ENCODE results near the gene MGLL.

DNA sequence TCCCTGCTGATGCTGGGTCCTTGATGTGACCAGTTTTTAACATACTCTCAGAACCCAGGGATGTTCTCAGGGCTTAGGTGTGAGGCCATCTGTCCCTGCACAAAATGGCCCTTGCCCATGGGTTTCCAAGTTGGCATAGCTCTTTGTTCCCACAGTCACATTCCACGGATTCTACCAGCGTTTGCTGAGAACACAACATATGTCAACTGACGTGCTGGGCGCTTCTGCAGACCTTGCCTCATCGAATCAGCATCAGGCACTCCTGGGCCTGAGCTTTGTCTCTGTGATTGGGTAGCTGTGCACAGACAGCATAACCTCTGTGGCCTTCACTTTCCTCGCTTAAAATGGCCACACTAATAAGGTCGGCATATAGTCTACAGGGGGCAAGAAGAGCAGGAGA lies 69.0 kb downstream of the MGLL start:
- TF ChIP-seq, protein P1, sequence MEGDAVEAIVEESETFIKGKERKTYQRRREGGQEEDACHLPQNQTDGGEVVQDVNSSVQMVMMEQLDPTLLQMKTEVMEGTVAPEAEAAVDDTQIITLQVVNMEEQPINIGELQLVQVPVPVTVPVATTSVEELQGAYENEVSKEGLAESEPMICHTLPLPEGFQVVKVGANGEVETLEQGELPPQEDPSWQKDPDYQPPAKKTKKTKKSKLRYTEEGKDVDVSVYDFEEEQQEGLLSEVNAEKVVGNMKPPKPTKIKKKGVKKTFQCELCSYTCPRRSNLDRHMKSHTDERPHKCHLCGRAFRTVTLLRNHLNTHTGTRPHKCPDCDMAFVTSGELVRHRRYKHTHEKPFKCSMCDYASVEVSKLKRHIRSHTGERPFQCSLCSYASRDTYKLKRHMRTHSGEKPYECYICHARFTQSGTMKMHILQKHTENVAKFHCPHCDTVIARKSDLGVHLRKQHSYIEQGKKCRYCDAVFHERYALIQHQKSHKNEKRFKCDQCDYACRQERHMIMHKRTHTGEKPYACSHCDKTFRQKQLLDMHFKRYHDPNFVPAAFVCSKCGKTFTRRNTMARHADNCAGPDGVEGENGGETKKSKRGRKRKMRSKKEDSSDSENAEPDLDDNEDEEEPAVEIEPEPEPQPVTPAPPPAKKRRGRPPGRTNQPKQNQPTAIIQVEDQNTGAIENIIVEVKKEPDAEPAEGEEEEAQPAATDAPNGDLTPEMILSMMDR (IDR thresholded peaks at IDR 0.05): no peak
- TF ChIP-seq EP300 (IDR thresholded peaks at IDR 0.05) (no peak), POLR2A (IDR thresholded peaks at IDR 0.05) (no peak)

All from ovary (tissue), 3 donors.